ENCODE data around the gene MED27.

MED27 gene

DNA sequence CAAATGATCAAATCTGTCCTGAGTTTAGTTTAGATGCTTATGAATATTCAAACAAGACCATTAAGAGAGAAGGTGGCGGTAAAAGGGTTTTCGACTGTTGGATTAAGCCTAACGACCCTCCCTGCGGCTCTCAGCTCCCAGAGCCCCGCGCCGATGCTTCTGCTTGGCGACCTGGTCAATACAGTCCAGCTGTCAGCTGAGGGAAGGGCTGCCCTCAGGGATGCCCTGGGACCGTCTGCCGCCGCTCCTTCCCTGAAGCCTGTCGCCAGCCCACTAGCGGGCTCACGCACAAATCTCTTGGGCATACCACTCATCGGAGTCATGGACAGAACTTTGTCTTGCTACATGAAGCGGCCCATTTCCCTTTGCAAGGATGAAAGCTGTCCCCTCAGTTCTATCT is 203.2 kb downstream of the MED27 start:
- WGBS (ENCODE audit: extremely low coverage, insufficient coverage, insufficient read length), result no CpG with 5 or more reads among the region's 16 CpGs
- no peak overlapping the region for H2BK5ac ChIP-seq (ENCODE audit: low read depth, low read length, poor library complexity)

DNA sequence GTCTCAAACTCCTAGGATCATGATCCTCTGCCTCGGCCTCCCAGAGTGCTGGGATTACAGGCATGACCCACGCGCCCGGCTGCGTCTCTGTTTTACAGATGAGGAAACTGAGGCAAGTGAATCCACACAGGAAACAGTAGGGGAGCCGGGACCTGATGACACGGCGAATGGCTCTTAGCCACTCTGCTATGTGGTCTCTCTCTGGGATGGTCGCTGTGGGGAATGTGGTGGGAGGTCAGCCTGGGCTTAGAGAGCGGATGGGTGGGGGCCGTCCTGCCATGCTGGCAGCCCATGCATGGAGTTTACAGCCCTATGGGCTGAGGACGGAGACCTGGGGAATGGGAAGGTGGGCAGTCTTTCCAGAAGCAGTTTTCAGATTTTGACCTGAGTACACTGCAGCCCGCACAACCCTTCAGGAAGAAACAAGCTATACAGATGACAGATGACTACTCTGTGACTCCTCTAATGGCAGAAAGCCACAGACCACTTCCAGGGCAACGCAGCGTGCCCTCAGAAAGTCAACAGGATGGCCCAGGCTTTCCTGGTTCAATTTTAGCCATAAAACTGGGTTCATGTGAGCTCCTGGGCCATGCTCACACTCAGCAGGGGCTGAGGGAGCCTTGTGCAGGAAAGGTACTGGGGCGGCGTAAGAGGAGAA is 203.7 kb downstream of the MED27 start:
- H3K4me2 ChIP-seq (ENCODE audit: low read length), result no peak overlapping the region

More for the DNA sequence above, 203.2 kb downstream of the MED27 start:
- Histone ChIP-seq H3K18ac (ENCODE audit: low read length) (no peak overlapping the region), H2BK12ac (ENCODE audit: low read length) (no peak overlapping the region), H2AFZ (ENCODE audit: insufficient read depth, low read length, poor library complexity) (no peak overlapping the region), H2AK5ac (ENCODE audit: low read length) (no peak overlapping the region), H4K8ac (ENCODE audit: low read depth, low read length) (no peak overlapping the region), H3K4me2 (ENCODE audit: low read length) (no peak overlapping the region), H4K12ac (ENCODE audit: low read depth, low read length) (no peak overlapping the region), H3K79me2 (ENCODE audit: control insufficient read depth, insufficient read depth, low read length, poor library complexity) (no peaks in the 10 kb centered on the region), H3K23ac (ENCODE audit: low read length) (no peak overlapping the region), H3K27ac (ENCODE audit: low read depth, low read length) (no peak overlapping the region), H3K9me3 (ENCODE audit: insufficient read depth, low read depth, low read length) (no peaks in the 10 kb centered on the region), H3K4ac (ENCODE audit: low read depth, low read length) (no peak overlapping the region), H3K27me3 (ENCODE audit: insufficient read depth, low read length) (no peaks in the 10 kb centered on the region), H3K36me3 (ENCODE audit: control insufficient read depth in 1 of 2, insufficient read depth in 2 of 2, low read length in 2 of 2) (no peaks in the 10 kb centered on the region), H3K9ac (ENCODE audit: low read length) (no peak overlapping the region), H3K14ac (ENCODE audit: low read length) (no peak overlapping the region), H3K4me1 (ENCODE audit: control insufficient read depth in 1 of 2, insufficient read depth in 2 of 2, low read length in 2 of 2) (no peaks in the 10 kb centered on the region), H4K91ac (ENCODE audit: low read depth, low read length) (no peak overlapping the region), H2BK120ac (ENCODE audit: insufficient read depth, low read length, poor library complexity) (no peak overlapping the region), H3K4me3 (ENCODE audit: low read depth, low read length) (no peak overlapping the region), H3K79me1 (ENCODE audit: low read length) (no peaks in the 10 kb centered on the region)
- DNase-seq, result no peak

GRCh38 chr9:131874916-131875670 is 204.6 kb downstream of the MED27 start:
- H3K4me2 ChIP-seq (ENCODE audit: low read length), result no peak overlapping the region
- H3K36me3 ChIP-seq (ENCODE audit: control insufficient read depth in 1 of 2, insufficient read depth in 2 of 2, low read length in 2 of 2), result no peaks in the 10 kb centered on the region
- no peak overlapping the region for H3K9ac ChIP-seq (ENCODE audit: low read length)
- no peak overlapping the region for H2BK12ac ChIP-seq (ENCODE audit: low read length)
- H2BK120ac ChIP-seq (ENCODE audit: insufficient read depth, low read length, poor library complexity), result no peak overlapping the region
- H4K91ac ChIP-seq (ENCODE audit: low read depth, low read length), result no peak overlapping the region
- no peak overlapping the region for H4K8ac ChIP-seq (ENCODE audit: low read depth, low read length)
- no peak for DNase-seq
- WGBS (ENCODE audit: extremely low coverage, insufficient coverage, insufficient read length), result no CpG with 5 or more reads among the region's 12 CpGs
- no peak overlapping the region for H4K12ac ChIP-seq (ENCODE audit: low read depth, low read length)
- no peaks in the 10 kb centered on the region for H3K4me1 ChIP-seq (ENCODE audit: control insufficient read depth in 1 of 2, insufficient read depth in 2 of 2, low read length in 2 of 2)
- no peak overlapping the region for H2AFZ ChIP-seq (ENCODE audit: insufficient read depth, low read length, poor library complexity)
- H3K4me3 ChIP-seq (ENCODE audit: low read depth, low read length), result no peak overlapping the region
- no peak overlapping the region for H3K4ac ChIP-seq (ENCODE audit: low read depth, low read length)
- H2BK5ac ChIP-seq (ENCODE audit: low read depth, low read length, poor library complexity), result no peak overlapping the region
- no peak overlapping the region for H3K27ac ChIP-seq (ENCODE audit: low read depth, low read length)
- H3K14ac ChIP-seq (ENCODE audit: low read length), result no peak overlapping the region
- peaks cover 3% of the 10 kb centered on the region for H3K9me3 ChIP-seq (ENCODE audit: insufficient read depth, low read depth, low read length)
- H3K27me3 ChIP-seq (ENCODE audit: insufficient read depth, low read length), result no peaks in the 10 kb centered on the region
- no peak overlapping the region for H3K23ac ChIP-seq (ENCODE audit: low read length)
- no peak overlapping the region for H3K18ac ChIP-seq (ENCODE audit: low read length)
- no peaks in the 10 kb centered on the region for H3K79me2 ChIP-seq (ENCODE audit: control insufficient read depth, insufficient read depth, low read length, poor library complexity)
- no peak overlapping the region for H2AK5ac ChIP-seq (ENCODE audit: low read length)
- no peaks in the 10 kb centered on the region for H3K79me1 ChIP-seq (ENCODE audit: low read length)

More for the DNA sequence above, 203.7 kb downstream of the MED27 start:
- H2AK5ac ChIP-seq (ENCODE audit: low read length), result no peak overlapping the region
- H3K27me3 ChIP-seq (ENCODE audit: insufficient read depth, low read length), result no peaks in the 10 kb centered on the region
- no peak overlapping the region for H3K4ac ChIP-seq (ENCODE audit: low read depth, low read length)
- no peak overlapping the region for H2BK5ac ChIP-seq (ENCODE audit: low read depth, low read length, poor library complexity)
- no peak overlapping the region for H4K91ac ChIP-seq (ENCODE audit: low read depth, low read length)
- H4K8ac ChIP-seq (ENCODE audit: low read depth, low read length), result no peak overlapping the region
- H3K4me1 ChIP-seq (ENCODE audit: control insufficient read depth in 1 of 2, insufficient read depth in 2 of 2, low read length in 2 of 2), result no peaks in the 10 kb centered on the region
- no peak overlapping the region for H4K12ac ChIP-seq (ENCODE audit: low read depth, low read length)
- DNase-seq, result no peak
- no peak overlapping the region for H3K23ac ChIP-seq (ENCODE audit: low read length)
- H3K9me3 ChIP-seq (ENCODE audit: insufficient read depth, low read depth, low read length), result peaks cover under 1% of the 10 kb centered on the region
- H3K18ac ChIP-seq (ENCODE audit: low read length), result no peak overlapping the region
- H3K36me3 ChIP-seq (ENCODE audit: control insufficient read depth in 1 of 2, insufficient read depth in 2 of 2, low read length in 2 of 2), result no peaks in the 10 kb centered on the region
- no peak overlapping the region for H2BK120ac ChIP-seq (ENCODE audit: insufficient read depth, low read length, poor library complexity)
- H3K79me1 ChIP-seq (ENCODE audit: low read length), result no peaks in the 10 kb centered on the region
- H2BK12ac ChIP-seq (ENCODE audit: low read length), result no peak overlapping the region
- no peak overlapping the region for H3K4me3 ChIP-seq (ENCODE audit: low read depth, low read length)
- no peak overlapping the region for H2AFZ ChIP-seq (ENCODE audit: insufficient read depth, low read length, poor library complexity)
- no peak overlapping the region for H3K9ac ChIP-seq (ENCODE audit: low read length)
- no peak overlapping the region for H3K27ac ChIP-seq (ENCODE audit: low read depth, low read length)
- H3K79me2 ChIP-seq (ENCODE audit: control insufficient read depth, insufficient read depth, low read length, poor library complexity), result no peaks in the 10 kb centered on the region
- no peak overlapping the region for H3K14ac ChIP-seq (ENCODE audit: low read length)
- no CpG with 5 or more reads among the region's 17 CpGs for WGBS (ENCODE audit: extremely low coverage, insufficient coverage, insufficient read length)

- H4K8ac ChIP-seq (ENCODE audit: low read depth, low read length), result no peak overlapping the region
- H3K4me3 ChIP-seq (ENCODE audit: low read depth, low read length), result no peak overlapping the region
- no peak overlapping the region for H4K12ac ChIP-seq (ENCODE audit: low read depth, low read length)
- no peaks in the 10 kb centered on the region for H3K36me3 ChIP-seq (ENCODE audit: control insufficient read depth in 1 of 2, insufficient read depth in 2 of 2, low read length in 2 of 2)
- H3K79me1 ChIP-seq (ENCODE audit: low read length), result no peaks in the 10 kb centered on the region
- H3K79me2 ChIP-seq (ENCODE audit: control insufficient read depth, insufficient read depth, low read length, poor library complexity), result no peaks in the 10 kb centered on the region
- no CpG with 5 or more reads among the region's 12 CpGs for WGBS (ENCODE audit: extremely low coverage, insufficient coverage, insufficient read length)
- H3K23ac ChIP-seq (ENCODE audit: low read length), result no peak overlapping the region
- H2AK5ac ChIP-seq (ENCODE audit: low read length), result no peak overlapping the region
- H2BK12ac ChIP-seq (ENCODE audit: low read length), result no peak overlapping the region
- no peak for DNase-seq
- no peak overlapping the region for H3K4ac ChIP-seq (ENCODE audit: low read depth, low read length)
- H4K91ac ChIP-seq (ENCODE audit: low read depth, low read length), result no peak overlapping the region
- no peaks in the 10 kb centered on the region for H3K27me3 ChIP-seq (ENCODE audit: insufficient read depth, low read length)
- no peak overlapping the region for H2BK5ac ChIP-seq (ENCODE audit: low read depth, low read length, poor library complexity)
- H3K18ac ChIP-seq (ENCODE audit: low read length), result no peak overlapping the region
- H3K14ac ChIP-seq (ENCODE audit: low read length), result no peak overlapping the region
- H3K27ac ChIP-seq (ENCODE audit: low read depth, low read length), result no peak overlapping the region
- H2BK120ac ChIP-seq (ENCODE audit: insufficient read depth, low read length, poor library complexity), result no peak overlapping the region
- H3K9ac ChIP-seq (ENCODE audit: low read length), result no peak overlapping the region
- peaks cover 3% of the 10 kb centered on the region for H3K9me3 ChIP-seq (ENCODE audit: insufficient read depth, low read depth, low read length)
- H3K4me1 ChIP-seq (ENCODE audit: control insufficient read depth in 1 of 2, insufficient read depth in 2 of 2, low read length in 2 of 2), result peaks cover 3% of the 10 kb centered on the region in 2 experiments
- no peak overlapping the region for H2AFZ ChIP-seq (ENCODE audit: insufficient read depth, low read length, poor library complexity)
- H3K4me2 ChIP-seq (ENCODE audit: low read length), result no peak overlapping the region
These were observed 205.2 kb downstream of the MED27 start for GRCh38 chr9:131874447-131874846.

All from trophoblast cell (in vitro differentiated cells and primary cell).